ENCODE results near the gene NADK2. TPM values are rescaled to one million over a fixed set of nuclear protein-coding genes. Genes with fewer than 3 reads are reported as not detected.

NADK2 gene
- total and polyA plus RNA-seq, 9 of the 15 experiments (the other 6 are each of a cell fraction or from before 2014, with no cell fraction given) = 10.6 to 41.0 (median 24.0) TPM

- no peak for TF ChIP-seq ZNF592 (IDR thresholded peaks at IDR 0.05)
- TF ChIP-seq ZNF583 (CRISPR knock-in tag; IDR thresholded peaks at IDR 0.05) = no peak
- TF ChIP-seq FOXM1 (IDR thresholded peaks at IDR 0.05; ENCODE audit: low read depth) = no peak
- TF ChIP-seq FOXM1 (CRISPR knock-in tag; IDR thresholded peaks at IDR 0.05; ENCODE audit: low read depth) = no peak
- TF ChIP-seq KAT8 (IDR thresholded peaks at IDR 0.05; ENCODE audit: low read depth) = no peak
Observed at GRCh38 chr5:36177154-36177553, 64.6 kb downstream of the NADK2 start (continued).

GRCh38 chr5:36175043-36175442 is 66.7 kb downstream of the NADK2 start:
- WGBS (ENCODE audit: insufficient coverage, low coverage, missing lambda C conversion rate) = 82% methylated on average over 5 of the region's 5 CpGs
- no peaks in the 10 kb centered on the region for H3K9me3 ChIP-seq (replicated peaks; ENCODE audit: control insufficient read depth, insufficient read depth, low read depth, low read length)
- BruUV-seq (replicated peaks) = no TSS peak
- CTCF ChIA-PET (ENCODE audit: low intra/inter-chr PET ratio) = no interaction called here
- in situ Hi-C loops (cut with MboI) = no loop called here
- H2AFZ ChIP-seq (ENCODE audit: low read depth, low read length) = no peak overlapping the region
- H3K4me2 ChIP-seq (ENCODE audit: insufficient read depth, low read length) = no peak overlapping the region
- FAIRE-seq (no peak), DNase-seq (ENCODE audit: extremely low read depth in 1 of 4, low spot score in 3 of 4) (no peak), ATAC-seq (no peak)
- no peak overlapping the region for H3K9ac ChIP-seq (ENCODE audit: insufficient read depth in 1 of 2, low read depth in 2 of 2, low read length in 2 of 2)
- H3K27ac ChIP-seq (ENCODE audit: extremely low read depth, low read depth, low read length) = no peak overlapping the region
- peaks cover 98% of the 10 kb centered on the region for H3K36me3 ChIP-seq (ENCODE audit: control insufficient read depth, insufficient read depth, low read length)
- no peaks in the 10 kb centered on the region for H3K4me1 ChIP-seq (replicated peaks in 1 of 2; ENCODE audit: control insufficient read depth in 2 of 2, insufficient read depth in 2 of 2, low read length in 2 of 2)
- H3K27me3 ChIP-seq (ENCODE audit: control insufficient read depth in 2 of 2, insufficient read depth in 2 of 2, low read length in 2 of 2) = no peaks in the 10 kb centered on the region
- intact Hi-C loops (cut with micrococcal nuclease) = loop anchor here (5.0 to 10.0 kb wide), 3 partner anchors 210 to 517 kb away; no protein-coding TSS in a partner anchor
- no peak overlapping the region for H3K4me3 ChIP-seq
- POLR2A ChIA-PET = no interaction called here
- H4K20me1 ChIP-seq (replicated peaks; ENCODE audit: control insufficient read depth, insufficient read depth, low read length) = no peaks in the 10 kb centered on the region
- no peaks in the 10 kb centered on the region for H3K9me1 ChIP-seq (ENCODE audit: control insufficient read depth, insufficient read depth, low read length)
- no peaks in the 10 kb centered on the region for H3K79me2 ChIP-seq (ENCODE audit: control insufficient read depth, insufficient read depth, low read length)
- TF ChIP-seq RBBP5 (IDR thresholded peaks at IDR 0.05; ENCODE audit: borderline replicate concordance, insufficient read depth, low read length, poor library complexity, severe bottlenecking) = no peak
- no peak for TF ChIP-seq RBM22 (IDR thresholded peaks at IDR 0.05; ENCODE audit: low read depth, low read length, poor library complexity, severe bottlenecking)
- no peak for TF ChIP-seq RAD21 (CRISPR knock-in tag; conservative IDR thresholded peaks at IDR 0.05 in 1 of 2, IDR thresholded peaks at IDR 0.05 in 1 of 2)
- TF ChIP-seq THRA (IDR thresholded peaks at IDR 0.05) = no peak
- no peak for TF ChIP-seq HOXB6 (CRISPR knock-in tag; IDR thresholded peaks at IDR 0.05; ENCODE audit: borderline replicate concordance)
- TF ChIP-seq KHSRP (IDR thresholded peaks at IDR 0.05) = no peak
- TF ChIP-seq HIVEP1 (CRISPR knock-in tag; IDR thresholded peaks at IDR 0.05) = no peak
- no peak for TF ChIP-seq THAP12 (CRISPR knock-in tag; IDR thresholded peaks at IDR 0.05)
- TF ChIP-seq ZBTB1 (CRISPR knock-in tag; IDR thresholded peaks at IDR 0.05; ENCODE audit: borderline replicate concordance, low read depth) = no peak

Data from K562 (cell line).